Kidney epithelial cell (primary cell): ENCODE measurements around the gene SLC6A3. TPM values are rescaled to one million over a fixed set of nuclear protein-coding genes. Genes with fewer than 3 reads are reported as not detected.
"Not testable (repeated sequence)": the region's sequence is repeated elsewhere in the genome, so short reads cannot be mapped to it uniquely, and the experiment has no call there.

Experiments
- DNase-seq: peaks from one replicate; pipeline ENCODE4 v3.0.0-alpha.2; 2010; ENCODE audit warnings: low read depth
- H3K27me3 ChIP-seq: 2 replicates; pipeline ENCODE4 v1.6.0; 2011; ENCODE audit warnings: low read length; ENCODE audit not compliant: control insufficient read depth, insufficient read depth
- H3K36me3 ChIP-seq: 2 replicates; pipeline ENCODE4 v1.5.1; 2011; ENCODE audit warnings: low read length; ENCODE audit not compliant: control insufficient read depth, insufficient read depth
- H3K4me3 ChIP-seq: 2 replicates; pipeline ENCODE4 v1.5.1; 2011; ENCODE audit warnings: low read depth, mild to moderate bottlenecking, control low read depth, low read length
- CTCF ChIP-seq: IDR thresholded peaks from 2 replicates; pipeline ENCODE4 v1.5.1; 2011; ENCODE audit warnings: mild to moderate bottlenecking, moderate library complexity, low read length, control low read depth, inconsistent platforms; ENCODE audit not compliant: insufficient read depth, poor library complexity, severe bottlenecking
- total RNA-seq: library from RNA; depleted of rRNA; stranded (reverse); fragments of >200 nt; gene quantifications from 2 replicates; pipeline ENCODE4 v1.2.3, GENCODE V29; 2015

Gene SLC6A3
- total RNA-seq, 1 donor from 2014 or later = not detected

GRCh38 chr5:1476967-1477310, 31.7 kb upstream of the SLC6A3 start:
- Histone ChIP-seq H3K36me3 (no peaks in the 10 kb centered on the region), H3K27me3 (no peaks in the 10 kb centered on the region), H3K4me3 (no peak overlapping the region)
- DNase-seq = no peak
- TF ChIP-seq CTCF = no peak

GRCh38 chr5:1476181-1476966, 31.1 kb upstream of the SLC6A3 start:
- no peak for DNase-seq
- TF ChIP-seq CTCF = no peak
- Histone ChIP-seq H3K27me3 (no peaks in the 10 kb centered on the region), H3K36me3 (no peaks in the 10 kb centered on the region), H3K4me3 (no peak overlapping the region)

DNA sequence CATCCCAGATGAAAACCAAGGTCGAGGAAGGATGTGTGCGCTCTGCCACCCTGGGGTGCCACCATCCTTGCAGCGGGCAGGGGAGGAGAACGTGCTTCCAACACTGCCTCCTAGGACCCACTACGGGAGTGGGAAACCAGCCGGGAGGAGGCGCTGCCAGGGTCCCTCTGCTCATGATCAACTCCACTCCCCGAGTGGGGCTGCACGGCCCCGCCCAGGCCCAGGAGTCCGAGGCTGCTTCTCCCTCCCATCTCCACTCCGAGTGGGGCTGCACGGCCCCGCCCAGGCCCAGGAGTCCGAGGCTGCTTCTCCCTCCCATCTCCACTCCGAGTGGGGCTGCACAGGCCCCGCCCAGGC, 30.3 kb upstream of the SLC6A3 start:
- H3K27me3 ChIP-seq, H3K4me3 ChIP-seq, H3K36me3 ChIP-seq, DNase-seq: not testable (repeated sequence)

GRCh38 chr5:1474866-1475543, 29.8 kb upstream of the SLC6A3 start:
- no peaks in the 10 kb centered on the region for H3K36me3 ChIP-seq
- no peak for DNase-seq

GRCh38 chr5:1474183-1474839, 29.1 kb upstream of the SLC6A3 start:
- Histone ChIP-seq H3K27me3 (no peaks in the 10 kb centered on the region), H3K36me3 (no peaks in the 10 kb centered on the region), H3K4me3 (no peak overlapping the region)
- no peak for DNase-seq
- TF ChIP-seq CTCF = no peak

More at GRCh38 chr5:1474866-1475543, 29.8 kb upstream of the SLC6A3 start:
- Histone ChIP-seq H3K4me3 (no peak overlapping the region), H3K27me3 (no peaks in the 10 kb centered on the region)
- TF ChIP-seq CTCF = no peak

GRCh38 chr5:1473746-1474145, 28.5 kb upstream of the SLC6A3 start:
- Histone ChIP-seq H3K4me3 (no peak overlapping the region), H3K27me3 (no peaks in the 10 kb centered on the region), H3K36me3 (no peaks in the 10 kb centered on the region)
- no peak for TF ChIP-seq CTCF
- DNase-seq = no peak
